SK-N-MC (cell line): ENCODE data around the gene PMM1.

ENCODE experiments used
- EZH2 ChIP-seq: fragments of 200-600 bp; sonication (generic); IDR thresholded peaks from one replicate; pipeline ENCODE4 v1.6.1; 2017; ENCODE audit warnings: antibody characterized with exemption
- POLR2AphosphoS5 ChIP-seq: IDR thresholded peaks from 2 replicates; pipeline ENCODE4 v1.6.1; 2012; ENCODE audit warnings: mild to moderate bottlenecking, low read depth, low read length, borderline replicate concordance

DNA sequence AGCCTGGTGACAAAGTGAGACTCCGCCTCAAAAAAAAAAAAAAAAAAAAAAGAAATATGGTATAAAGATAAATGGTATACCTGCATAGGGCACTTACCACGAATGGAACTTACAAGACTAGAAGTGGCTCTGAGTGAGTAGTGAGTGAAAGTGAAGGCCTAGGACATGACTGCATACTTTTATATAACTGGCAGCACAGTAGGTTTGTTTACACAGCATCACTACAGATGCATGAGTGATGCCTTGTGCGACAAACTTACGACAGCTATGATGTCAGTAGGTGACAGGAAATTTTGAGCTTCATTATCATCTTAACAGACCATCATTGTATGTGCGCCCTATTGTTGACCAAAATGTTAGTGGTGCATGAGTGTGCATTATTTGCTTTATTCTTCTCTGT, 49.1 kb upstream of the PMM1 start:
- no peak for TF ChIP-seq POLR2AphosphoS5
- no peak for TF ChIP-seq EZH2
